HK-2 (cell line): Measurements from ENCODE around the gene C1QTNF6.

Source experiments
- DNase-seq: peaks from one replicate; pipeline ENCODE4 v3.0.0-alpha.2; 2018; ENCODE audit not compliant: unreplicated experiment

Gene C1QTNF6

GRCh38 chr22:37162221-37163095 lies 25.6 kb downstream of the C1QTNF6 start:
- DNase-seq: no peak

- no peak for DNase-seq
These were observed 26.6 kb downstream of the C1QTNF6 start for GRCh38 chr22:37161443-37161842.

- no peak for DNase-seq
These were observed 28.0 kb downstream of the C1QTNF6 start for GRCh38 chr22:37160027-37160426.

DNA sequence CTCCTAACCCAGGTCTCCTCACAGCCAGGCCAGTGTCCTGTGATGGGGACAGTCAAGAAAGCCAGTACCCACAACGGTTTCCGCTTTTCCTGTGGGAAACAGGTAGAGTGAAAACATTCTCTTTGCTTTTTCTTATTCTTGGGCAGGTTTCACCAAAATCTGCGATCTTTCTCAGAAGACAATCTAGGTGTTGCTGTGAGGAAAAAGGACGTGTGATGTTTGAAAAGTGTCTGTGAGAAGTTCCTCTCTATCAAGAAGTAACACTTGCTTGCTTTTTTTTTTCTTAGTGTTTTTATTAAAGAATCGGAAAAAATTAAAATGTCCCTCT lies 29.1 kb downstream of the C1QTNF6 start:
- DNase-seq: no peak

- no peak for DNase-seq
These were observed 30.3 kb downstream of the C1QTNF6 start for GRCh38 chr22:37157516-37158285.

DNA sequence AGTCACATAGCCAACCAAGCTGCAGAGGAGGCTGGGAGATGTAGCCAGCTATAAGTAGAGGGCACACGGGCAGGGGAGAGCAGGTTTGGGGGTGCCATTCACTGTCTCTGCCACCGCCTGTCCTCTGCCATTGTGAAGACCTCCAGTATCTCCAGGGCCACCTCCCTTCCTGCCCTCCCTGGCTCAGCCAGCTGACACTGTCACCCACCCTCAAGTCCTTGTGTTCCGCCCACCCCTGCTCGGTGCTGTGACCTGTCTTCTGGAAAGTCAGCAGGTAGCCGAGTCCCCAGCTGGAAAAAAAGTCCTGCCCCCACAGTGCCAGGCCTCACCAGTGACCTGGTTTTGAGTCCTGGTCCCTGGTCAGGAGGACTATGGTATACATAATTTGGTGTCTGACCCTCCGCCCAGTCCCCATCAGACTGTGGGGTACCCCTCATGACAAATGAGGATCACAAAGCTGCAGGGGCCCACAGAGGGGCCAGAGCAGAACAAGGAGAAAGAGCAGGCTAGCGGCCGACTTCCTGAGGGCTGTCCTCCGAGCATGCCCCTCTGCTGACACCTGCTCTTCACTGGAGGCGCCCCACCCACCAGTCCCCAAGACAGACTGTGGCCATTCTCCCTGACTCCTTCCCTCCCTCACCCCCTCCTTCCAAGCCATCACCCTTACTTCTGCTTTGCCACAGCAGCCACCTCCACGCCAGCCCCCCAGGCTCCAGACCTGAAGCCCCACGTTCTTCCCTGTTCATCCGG lies 31.2 kb downstream of the C1QTNF6 start:
- no peak for DNase-seq

DNA sequence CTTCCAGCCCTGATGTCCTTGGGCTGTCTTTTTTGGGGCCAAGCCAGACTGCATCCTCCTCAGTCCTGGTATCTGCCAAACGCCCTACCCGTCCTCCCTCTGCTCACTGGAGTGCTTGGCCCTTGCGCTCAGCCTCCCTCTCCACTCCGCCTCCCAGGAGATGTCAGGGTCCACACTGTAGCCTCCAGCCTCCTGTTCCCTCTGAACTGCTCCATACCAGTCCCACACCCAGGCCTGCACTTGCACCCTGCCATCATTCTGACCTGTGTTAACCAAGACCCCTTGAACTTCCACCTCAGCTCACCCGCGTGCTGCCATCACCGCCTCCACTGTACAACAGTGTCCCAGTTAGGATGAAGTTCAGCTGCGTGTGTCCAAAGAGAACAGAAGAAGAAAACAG lies 32.1 kb downstream of the C1QTNF6 start:
- DNase-seq: no peak

- no peak for DNase-seq
These were observed 32.9 kb downstream of the C1QTNF6 start for GRCh38 chr22:37154925-37155712.

GRCh38 chr22:37153901-37154300 lies 34.1 kb downstream of the C1QTNF6 start:
- DNase-seq: no peak

- no peak for DNase-seq
These were observed 36.6 kb downstream of the C1QTNF6 start for GRCh38 chr22:37151401-37151800.

DNA sequence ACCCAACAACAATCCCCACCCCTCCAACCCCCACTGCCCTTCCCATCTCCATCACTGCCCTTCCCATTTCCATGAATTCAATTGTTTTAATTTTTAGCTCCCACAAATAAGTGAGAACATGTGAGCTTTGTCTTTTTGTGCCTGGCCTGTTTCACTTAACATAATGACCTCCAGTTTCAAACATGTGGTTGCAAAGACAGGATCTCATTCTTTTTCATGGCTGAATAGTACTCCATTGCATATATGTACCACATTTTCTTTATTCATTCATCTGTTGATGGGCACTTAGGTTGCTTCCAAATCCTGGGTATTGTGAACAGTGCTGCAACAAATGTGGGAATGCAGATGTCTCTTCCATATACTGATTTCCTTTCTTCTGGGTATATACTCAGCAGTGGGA lies 37.3 kb downstream of the C1QTNF6 start:
- DNase-seq: no peak

GRCh38 chr22:37148742-37149665 lies 39.0 kb downstream of the C1QTNF6 start:
- DNase-seq: no peak

- no peak for DNase-seq
These were observed 39.9 kb downstream of the C1QTNF6 start for GRCh38 chr22:37148031-37148651.

DNA sequence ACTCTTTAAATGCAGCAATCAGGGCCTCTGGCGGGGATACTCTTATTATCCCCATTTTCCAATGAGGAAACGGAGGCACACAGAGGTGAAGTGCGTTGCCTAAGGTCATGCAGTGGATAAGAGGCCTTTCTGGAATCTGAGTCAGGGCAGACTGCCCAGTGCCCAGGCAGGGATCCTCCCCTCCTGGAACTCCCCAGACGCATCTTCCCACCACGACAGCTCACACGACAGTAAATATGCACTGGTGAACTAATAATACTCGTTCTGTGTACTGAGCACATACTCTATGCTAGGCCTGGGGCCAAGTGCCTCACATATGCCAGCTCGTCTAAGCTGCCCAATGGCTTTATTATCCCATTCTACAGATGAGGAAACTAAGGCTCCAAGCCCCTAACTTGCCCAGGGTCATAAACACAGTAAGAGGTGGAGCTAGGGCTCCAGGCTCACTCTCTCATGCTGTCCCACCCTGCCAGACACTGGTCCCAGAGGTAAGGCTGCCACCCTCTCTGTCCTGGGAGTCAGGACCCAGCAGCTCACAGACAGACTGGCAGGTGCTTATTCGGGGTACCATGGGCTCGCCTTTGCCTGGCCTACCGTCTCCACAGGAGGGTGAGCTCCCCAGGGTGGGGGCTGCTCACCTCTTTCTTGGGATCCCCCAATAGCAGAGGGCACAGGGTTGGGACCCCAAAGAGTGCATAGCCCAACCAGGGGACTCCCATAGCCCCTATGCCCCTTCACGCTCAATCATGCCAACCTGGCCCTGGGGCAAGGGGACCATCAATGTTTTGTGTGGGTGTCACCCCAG lies 40.7 kb downstream of the C1QTNF6 start:
- no peak for DNase-seq

DNA sequence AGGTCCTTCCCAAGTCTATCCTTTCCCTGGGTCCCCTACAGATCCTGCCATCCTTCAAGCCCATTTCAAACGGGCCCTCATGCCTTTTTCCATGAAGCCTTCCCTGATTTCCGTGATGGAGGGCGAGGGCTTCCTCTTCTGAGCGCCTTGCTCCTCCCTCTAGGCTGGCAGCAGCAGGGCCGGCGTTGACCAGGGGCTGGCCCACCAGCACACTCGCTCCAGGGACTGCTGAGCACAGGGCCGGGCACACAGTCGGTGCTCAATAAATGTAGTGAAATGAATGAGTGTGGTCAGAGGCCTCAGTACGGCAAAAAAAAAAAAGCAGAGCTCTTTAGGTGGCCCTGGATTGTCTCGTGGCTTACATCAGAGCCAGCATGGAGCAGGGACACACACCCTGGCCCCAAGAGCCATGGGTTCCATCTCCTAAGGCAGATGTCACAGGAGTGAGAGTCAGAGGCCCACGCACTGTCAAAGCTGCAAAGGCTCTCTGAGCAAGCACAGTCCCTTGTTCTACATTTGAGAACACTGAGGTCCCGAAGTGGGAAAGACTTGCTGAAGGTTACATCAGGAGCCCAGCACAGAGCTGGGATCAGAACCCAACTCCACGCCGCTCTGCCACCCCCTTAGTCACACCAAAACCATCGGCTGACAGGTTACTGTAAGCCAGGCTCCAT lies 41.4 kb downstream of the C1QTNF6 start:
- DNase-seq: no peak

- DNase-seq: no peak
These were observed 42.0 kb downstream of the C1QTNF6 start for GRCh38 chr22:37146051-37146385.

- DNase-seq: no peak
These were observed 42.6 kb downstream of the C1QTNF6 start for GRCh38 chr22:37145180-37146050.

- no peak for DNase-seq
These were observed 43.9 kb downstream of the C1QTNF6 start for GRCh38 chr22:37144180-37144554.
